Measurements from ENCODE around the gene ASB18.

ASB18 gene

GRCh38 chr2:236306825-236307540 is 42.8 kb upstream of the ASB18 start:
- no peaks in the 10 kb centered on the region for H3K36me3 ChIP-seq (ENCODE audit: control insufficient read depth, insufficient read depth, low read length)
- no peak overlapping the region for H2BK5ac ChIP-seq (ENCODE audit: low read length)
- no peak overlapping the region for H2BK120ac ChIP-seq (ENCODE audit: low read depth, low read length)
- no peak for DNase-seq
- no peak overlapping the region for H3K56ac ChIP-seq (ENCODE audit: low read length)
- H3K4me2 ChIP-seq (ENCODE audit: low read length): no peak overlapping the region
- no peak overlapping the region for H4K8ac ChIP-seq (ENCODE audit: low read depth, low read length)
- no peak overlapping the region for H3K4me3 ChIP-seq (ENCODE audit: low read length)
- no peaks in the 10 kb centered on the region for H3K79me2 ChIP-seq (ENCODE audit: control insufficient read depth, insufficient read depth, low read length)
- H3K4ac ChIP-seq (ENCODE audit: low read depth, low read length): no peak overlapping the region
- H3K23ac ChIP-seq (ENCODE audit: low read length): no peak overlapping the region
- no peaks in the 10 kb centered on the region for H3K4me1 ChIP-seq (ENCODE audit: control insufficient read depth, low read depth, low read length)
- no peaks in the 10 kb centered on the region for H3K27me3 ChIP-seq (ENCODE audit: insufficient read depth, low read length, poor library complexity)
- H3K27ac ChIP-seq (ENCODE audit: low read depth, low read length): no peak overlapping the region
- no CpG with 5 or more reads among the region's 13 CpGs for WGBS (ENCODE audit: extremely low coverage, insufficient coverage, low lambda C conversion rate)
- no peak overlapping the region for H2AK5ac ChIP-seq (ENCODE audit: low read length)
- no peak overlapping the region for H2BK15ac ChIP-seq (replicated peaks; ENCODE audit: low read depth)
- H4K5ac ChIP-seq (ENCODE audit: low read length): no peak overlapping the region
- H3K9ac ChIP-seq (ENCODE audit: low read length): no peak overlapping the region
- H3K79me1 ChIP-seq (ENCODE audit: low read length): no peaks in the 10 kb centered on the region
- H3K18ac ChIP-seq (ENCODE audit: low read length): no peak overlapping the region

GRCh38 chr2:236305964-236306605 is 41.9 kb upstream of the ASB18 start:
- no peak for DNase-seq
- no CpG with 5 or more reads among the region's 6 CpGs for WGBS (ENCODE audit: extremely low coverage, insufficient coverage, low lambda C conversion rate)
- Histone ChIP-seq H4K8ac (ENCODE audit: low read depth, low read length) (no peak overlapping the region), H2BK120ac (ENCODE audit: low read depth, low read length) (no peak overlapping the region), H3K36me3 (ENCODE audit: control insufficient read depth, insufficient read depth, low read length) (no peaks in the 10 kb centered on the region), H3K23ac (ENCODE audit: low read length) (no peak overlapping the region), H3K79me1 (ENCODE audit: low read length) (no peaks in the 10 kb centered on the region), H4K5ac (ENCODE audit: low read length) (no peak overlapping the region), H3K79me2 (ENCODE audit: control insufficient read depth, insufficient read depth, low read length) (no peaks in the 10 kb centered on the region), H3K56ac (ENCODE audit: low read length) (no peak overlapping the region), H3K18ac (ENCODE audit: low read length) (no peak overlapping the region), H3K4me1 (ENCODE audit: control insufficient read depth, low read depth, low read length) (no peaks in the 10 kb centered on the region), H3K27ac (ENCODE audit: low read depth, low read length) (no peak overlapping the region), H3K4me2 (ENCODE audit: low read length) (no peak overlapping the region), H3K27me3 (ENCODE audit: insufficient read depth, low read length, poor library complexity) (no peaks in the 10 kb centered on the region), H3K9ac (ENCODE audit: low read length) (no peak overlapping the region), H2AK5ac (ENCODE audit: low read length) (no peak overlapping the region), H2BK15ac (replicated peaks; ENCODE audit: low read depth) (no peak overlapping the region), H3K4me3 (ENCODE audit: low read length) (no peak overlapping the region), H3K4ac (ENCODE audit: low read depth, low read length) (no peak overlapping the region), H2BK5ac (ENCODE audit: low read length) (no peak overlapping the region)

- DNase-seq: no peak
- Histone ChIP-seq H2BK5ac (ENCODE audit: low read length) (no peak overlapping the region), H3K23ac (ENCODE audit: low read length) (no peak overlapping the region), H3K79me2 (ENCODE audit: control insufficient read depth, insufficient read depth, low read length) (no peaks in the 10 kb centered on the region), H3K27ac (ENCODE audit: low read depth, low read length) (no peak overlapping the region), H2BK120ac (ENCODE audit: low read depth, low read length) (no peak overlapping the region), H4K8ac (ENCODE audit: low read depth, low read length) (no peak overlapping the region), H3K36me3 (ENCODE audit: control insufficient read depth, insufficient read depth, low read length) (no peaks in the 10 kb centered on the region), H3K4me2 (ENCODE audit: low read length) (no peak overlapping the region), H3K4me3 (ENCODE audit: low read length) (no peak overlapping the region), H4K5ac (ENCODE audit: low read length) (no peak overlapping the region), H3K27me3 (ENCODE audit: insufficient read depth, low read length, poor library complexity) (no peaks in the 10 kb centered on the region), H3K56ac (ENCODE audit: low read length) (no peak overlapping the region), H3K9ac (ENCODE audit: low read length) (no peak overlapping the region), H2BK15ac (replicated peaks; ENCODE audit: low read depth) (no peak overlapping the region), H3K4me1 (ENCODE audit: control insufficient read depth, low read depth, low read length) (no peaks in the 10 kb centered on the region), H2AK5ac (ENCODE audit: low read length) (no peak overlapping the region), H3K18ac (ENCODE audit: low read length) (no peak overlapping the region), H3K79me1 (ENCODE audit: low read length) (no peaks in the 10 kb centered on the region), H3K4ac (ENCODE audit: low read depth, low read length) (no peak overlapping the region)
- WGBS (ENCODE audit: extremely low coverage, insufficient coverage, low lambda C conversion rate): no CpG with 5 or more reads among the region's 10 CpGs
These were observed 41.3 kb upstream of the ASB18 start for GRCh38 chr2:236305531-236305930.

GRCh38 chr2:236303935-236304334 is 39.7 kb upstream of the ASB18 start:
- H2BK120ac ChIP-seq (ENCODE audit: low read depth, low read length): no peak overlapping the region
- no peaks in the 10 kb centered on the region for H3K4me1 ChIP-seq (ENCODE audit: control insufficient read depth, low read depth, low read length)
- H3K27me3 ChIP-seq (ENCODE audit: insufficient read depth, low read length, poor library complexity): no peaks in the 10 kb centered on the region
- H3K23ac ChIP-seq (ENCODE audit: low read length): no peak overlapping the region
- no peak overlapping the region for H3K18ac ChIP-seq (ENCODE audit: low read length)
- H3K4ac ChIP-seq (ENCODE audit: low read depth, low read length): no peak overlapping the region
- WGBS (ENCODE audit: extremely low coverage, insufficient coverage, low lambda C conversion rate): no CpG with 5 or more reads among the region's 2 CpGs
- no peak overlapping the region for H4K8ac ChIP-seq (ENCODE audit: low read depth, low read length)
- H2BK5ac ChIP-seq (ENCODE audit: low read length): no peak overlapping the region
- H3K79me2 ChIP-seq (ENCODE audit: control insufficient read depth, insufficient read depth, low read length): no peaks in the 10 kb centered on the region
- no peak overlapping the region for H2BK15ac ChIP-seq (replicated peaks; ENCODE audit: low read depth)
- H4K5ac ChIP-seq (ENCODE audit: low read length): no peak overlapping the region
- no peak overlapping the region for H3K9ac ChIP-seq (ENCODE audit: low read length)
- H3K36me3 ChIP-seq (ENCODE audit: control insufficient read depth, insufficient read depth, low read length): no peaks in the 10 kb centered on the region
- no peak overlapping the region for H3K56ac ChIP-seq (ENCODE audit: low read length)
- H3K79me1 ChIP-seq (ENCODE audit: low read length): no peaks in the 10 kb centered on the region
- H3K27ac ChIP-seq (ENCODE audit: low read depth, low read length): no peak overlapping the region
- DNase-seq: no peak
- no peak overlapping the region for H2AK5ac ChIP-seq (ENCODE audit: low read length)
- H3K4me2 ChIP-seq (ENCODE audit: low read length): no peak overlapping the region
- no peak overlapping the region for H3K4me3 ChIP-seq (ENCODE audit: low read length)

- Histone ChIP-seq H3K4me1 (ENCODE audit: control insufficient read depth, low read depth, low read length) (no peaks in the 10 kb centered on the region), H3K23ac (ENCODE audit: low read length) (no peak overlapping the region), H3K4ac (ENCODE audit: low read depth, low read length) (no peak overlapping the region), H3K4me2 (ENCODE audit: low read length) (no peak overlapping the region), H4K8ac (ENCODE audit: low read depth, low read length) (no peak overlapping the region), H2BK15ac (replicated peaks; ENCODE audit: low read depth) (no peak overlapping the region), H4K5ac (ENCODE audit: low read length) (no peak overlapping the region), H3K9ac (ENCODE audit: low read length) (no peak overlapping the region), H3K79me1 (ENCODE audit: low read length) (no peaks in the 10 kb centered on the region), H2BK120ac (ENCODE audit: low read depth, low read length) (no peak overlapping the region), H3K56ac (ENCODE audit: low read length) (no peak overlapping the region), H2AK5ac (ENCODE audit: low read length) (no peak overlapping the region), H3K36me3 (ENCODE audit: control insufficient read depth, insufficient read depth, low read length) (no peaks in the 10 kb centered on the region), H3K79me2 (ENCODE audit: control insufficient read depth, insufficient read depth, low read length) (no peaks in the 10 kb centered on the region), H3K27me3 (ENCODE audit: insufficient read depth, low read length, poor library complexity) (no peaks in the 10 kb centered on the region), H3K18ac (ENCODE audit: low read length) (no peak overlapping the region), H2BK5ac (ENCODE audit: low read length) (no peak overlapping the region), H3K27ac (ENCODE audit: low read depth, low read length) (no peak overlapping the region), H3K4me3 (ENCODE audit: low read length) (no peak overlapping the region)
- no peak for DNase-seq
- WGBS (ENCODE audit: extremely low coverage, insufficient coverage, low lambda C conversion rate): no CpG with 5 or more reads among the region's 6 CpGs
These were observed 38.3 kb upstream of the ASB18 start for GRCh38 chr2:236302555-236302954.
